Ovary (tissue), 9 donors: ENCODE data around the gene PDE3B. TPM values are rescaled to one million over a fixed set of nuclear protein-coding genes. Genes with fewer than 3 reads are reported as not detected.

Experiments used
- DNase-seq, 5 donors: peaks; one replicate each; pipeline ENCODE4 v3.0.0-alpha.2; 2019 to 2020
- H3K27ac ChIP-seq, 2 donors: fragments of 200-600 bp; one replicate each; pipeline versions ENCODE4 v1.5.1 to v1.8.0; 2019 to 2022
- H3K27me3 ChIP-seq: fragments of 200-600 bp; one replicate; pipeline ENCODE4 v1.8.0; 2022
- H3K36me3 ChIP-seq: fragments of 200-600 bp; sonication (generic); one replicate; pipeline ENCODE4 v1.5.1; 2019
- H3K4me1 ChIP-seq: one replicate; pipeline ENCODE4 v1.8.1; 2013; ENCODE audit warnings: mild to moderate bottlenecking, moderate library complexity; ENCODE audit not compliant: insufficient read depth
- H3K4me3 ChIP-seq: fragments of 200-600 bp; sonication (generic); one replicate; pipeline ENCODE4 v1.5.1; 2017
- H3K9me3 ChIP-seq, 2 donors: fragments of 200-600 bp in 1 of 2; sonication (generic) in 1 of 2; one replicate each; pipeline versions ENCODE4 v1.5.1 to v1.8.1; 2013 to 2019; ENCODE audit warnings: mild to moderate bottlenecking in 1 of 2, moderate library complexity in 1 of 2
- CTCF ChIP-seq, 3 donors: fragments of 450-650 bp in 2 of 3; fragments of 200-600 bp in 1 of 3; IDR thresholded peaks; one replicate each; pipeline versions ENCODE4 v1.5.1 to v1.8.0; 2016 to 2022; ENCODE audit warnings: antibody characterized with exemption in 3 of 3, mild to moderate bottlenecking in 1 of 3
- EP300 ChIP-seq: sonication (generic); formaldehyde crosslinking; IDR thresholded peaks from one replicate; pipeline ENCODE4 v1.6.1; 2017; ENCODE audit warnings: antibody characterized with exemption
- POLR2A ChIP-seq: fragments of 450-650 bp; IDR thresholded peaks from one replicate; pipeline ENCODE4 v1.6.1; 2017; ENCODE audit warnings: antibody characterized with exemption, mild to moderate bottlenecking, moderate library complexity
- WGBS, 3 donors: extraction: QIAGEN DNeasy Blood & Tissue Kit in 1 of 3; methylation state at CpG; one replicate each; pipeline versions ENCODE4 v1.1.5 to v1.1.7; 2013 to 2017; 5-methylcytosine and 5-hydroxymethylcytosine counted together
- intact Hi-C, 4 donors: fragments of 100-400 bp; cut with DNase I; formaldehyde crosslinking; loops; one replicate each; pipeline versions ENCODE4 v1.11.0 to v1.15.1; 2022 to 2023
- polyA plus RNA-seq, 2 donors: library from polyadenylated mRNA; stranded (reverse); fragments of 200-250 nt in 1 of 2; fragments of 350-450 nt in 1 of 2; fragmentation: Illumina TruSeq in 1 of 2; extraction: RNeasy Lipid Tissue Mini Kit (QIAGEN cat#74804) in 1 of 2; gene quantifications; one replicate each; pipeline ENCODE4 v1.2.3, GENCODE V29; 2013 to 2014
- total RNA-seq, 7 donors: library from RNA; depleted of rRNA in 2 of 7; stranded (reverse); fragments of >200 nt in 2 of 7; fragmentation: NEBNext Ultra II Directional in 3 of 7; extraction: Animal tissue kit (Norgen Biotek cat#: 25700) in 3 of 7; gene quantifications; one replicate each; pipeline versions ENCODE4 v1.1.0 to v1.2.4, GENCODE V29; 2016 to 2023
- donor health status: DM: no; HTN: no; CAD: no; lungs with moderate emphysema.
- donor health status: DM: no; HTN: no; CAD: no.
- donor health status: Bipolar disorder and iron deficiency.
- donor health status: DM: yes; HTN: yes; CAD: no.
- donor health status: DM: no; HTN: no; CAD: no.
- donor health status: DM: yes; HTN: yes; CAD: no.

PDE3B gene
- total and polyA plus RNA-seq, 9 donors = 0.13 to 5.9 (median 1.2) TPM

DNA sequence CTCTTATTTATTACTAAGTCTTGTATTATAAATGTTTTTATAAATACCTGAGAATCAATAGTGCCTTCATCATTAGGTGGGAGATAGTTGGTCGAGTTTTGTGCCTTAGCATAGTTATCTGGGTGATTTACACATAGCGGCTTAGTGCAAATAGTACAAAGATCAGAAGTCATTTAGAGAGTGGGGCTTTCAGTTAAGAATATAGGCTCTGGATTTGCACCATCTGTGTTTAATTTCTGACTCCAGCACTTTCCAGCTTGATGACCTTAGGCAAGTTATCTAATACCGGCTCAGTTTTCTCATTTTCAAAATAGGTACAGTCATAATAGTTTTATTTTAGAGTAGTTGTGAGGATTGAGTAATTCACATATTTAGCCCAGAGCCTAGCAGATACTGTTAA, 26.4 kb downstream of the PDE3B start:
- Histone ChIP-seq H3K4me1 (no peaks in the 10 kb centered on the region), H3K4me3 (no peak overlapping the region), H3K9me3 (no peaks in the 10 kb centered on the region), H3K36me3 (no peaks in the 10 kb centered on the region), H3K27ac (no peak overlapping the region), H3K27me3 (no peaks in the 10 kb centered on the region)
- no peak for DNase-seq
- intact Hi-C loops = no loop called here
- WGBS, 3 donors = 37 to 44% (median 42%) methylated on average over 3 of the region's 3 CpGs
- TF ChIP-seq CTCF (IDR thresholded peaks at IDR 0.05) (no peak), POLR2A (no peak), EP300 (no peak)

GRCh38 chr11:14672635-14673034, 29.0 kb downstream of the PDE3B start:
- TF ChIP-seq EP300 (no peak), POLR2A (no peak), CTCF (IDR thresholded peaks at IDR 0.05) (no peak)
- Histone ChIP-seq H3K4me1 (no peaks in the 10 kb centered on the region), H3K4me3 (no peak overlapping the region), H3K36me3 (no peaks in the 10 kb centered on the region), H3K27ac (no peak overlapping the region), H3K27me3 (no peaks in the 10 kb centered on the region), H3K9me3 (no peaks in the 10 kb centered on the region)
- DNase-seq = no peak
- intact Hi-C loops = no loop called here
- WGBS, 3 donors = 79 to 86% (median 85%) methylated on average over 2 of the region's 2 CpGs

DNA sequence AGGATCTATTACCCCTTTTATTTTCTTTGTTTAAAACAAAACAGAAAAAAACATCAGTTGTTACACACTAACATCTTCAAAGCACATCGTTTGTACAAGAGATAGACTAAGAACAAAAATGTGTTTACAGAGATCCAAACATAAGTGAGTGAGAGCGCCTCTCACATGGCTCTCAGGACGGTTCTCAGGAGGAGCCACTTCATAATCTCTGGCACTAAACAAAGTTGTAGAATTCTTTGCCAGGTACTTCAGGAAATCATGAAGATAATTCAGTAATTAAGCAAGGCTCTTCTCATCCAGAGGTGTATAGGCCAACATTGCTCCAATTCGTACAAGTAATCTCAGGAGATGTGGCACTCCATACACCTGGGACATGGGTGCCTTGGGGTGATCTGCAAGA, 29.8 kb downstream of the PDE3B start:
- H3K27me3 ChIP-seq = no peaks in the 10 kb centered on the region
- H3K9me3 ChIP-seq = no peaks in the 10 kb centered on the region
- no peaks in the 10 kb centered on the region for H3K36me3 ChIP-seq
- no peak overlapping the region for H3K4me3 ChIP-seq
- DNase-seq = no peak
- 44 to 66% (median 56%) methylated on average over 4 of the region's 4 CpGs for WGBS, 3 donors
- no peak overlapping the region for H3K27ac ChIP-seq
- intact Hi-C loops = no loop called here
- H3K4me1 ChIP-seq = no peaks in the 10 kb centered on the region
- TF ChIP-seq EP300 = no peak
- no peak for TF ChIP-seq POLR2A
- TF ChIP-seq CTCF (IDR thresholded peaks at IDR 0.05) = no peak

DNA sequence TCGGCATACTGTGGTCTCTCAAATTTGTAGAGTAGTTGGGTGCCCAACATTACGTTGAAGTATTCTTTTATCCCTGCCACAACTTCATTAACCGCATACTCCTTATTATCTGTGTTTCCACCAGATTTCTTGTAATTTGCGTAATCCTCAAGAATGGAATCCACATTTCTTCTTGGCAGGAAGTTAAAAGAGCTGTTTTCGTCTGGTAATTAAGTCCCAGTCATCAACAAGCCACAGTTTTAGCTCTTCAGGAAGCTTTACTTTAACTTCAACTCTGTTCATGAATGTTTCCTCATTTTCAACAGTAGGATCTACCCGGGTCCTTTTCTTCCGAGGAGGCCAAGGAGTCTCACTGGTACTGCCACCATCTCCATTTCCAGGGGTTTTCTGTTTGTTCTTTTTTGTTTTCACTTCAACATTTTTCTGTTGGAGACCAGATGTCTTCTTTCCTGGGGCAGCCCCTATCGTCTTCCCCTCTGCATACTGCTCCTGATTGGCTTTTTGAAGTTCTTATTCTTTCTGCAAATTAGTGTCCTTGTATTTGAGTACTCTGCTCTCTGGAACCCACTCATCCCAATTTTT, 30.3 kb downstream of the PDE3B start:
- intact Hi-C loops = no loop called here
- no peak overlapping the region for H3K27ac ChIP-seq
- no peaks in the 10 kb centered on the region for H3K36me3 ChIP-seq
- H3K27me3 ChIP-seq = no peaks in the 10 kb centered on the region
- no peaks in the 10 kb centered on the region for H3K9me3 ChIP-seq
- TF ChIP-seq POLR2A = no peak
- no peak for TF ChIP-seq CTCF (IDR thresholded peaks at IDR 0.05)
- TF ChIP-seq EP300 = no peak
- no peak overlapping the region for H3K4me3 ChIP-seq
- no peaks in the 10 kb centered on the region for H3K4me1 ChIP-seq
- WGBS, 3 donors = 47 to 62% (median 55%) methylated on average over 8 of the region's 8 CpGs
- DNase-seq = no peak
